GM18507 (cell line): ENCODE measurements around the gene VASH2.
"Not testable (repeated sequence)": the region's sequence is repeated elsewhere in the genome, so short reads cannot be mapped to it uniquely, and the experiment has no call there.

Experiments
- DNase-seq: peaks from one replicate; pipeline ENCODE4 v3.0.0; 2011; ENCODE audit warnings: low read depth; ENCODE audit not compliant: insufficient read length; ENCODE audit errors: extremely low spot score
- FAIRE-seq: peaks from 2 replicates; lab custom pipeline; 2011; peaks lifted over from hg19 to GRCh38; lab: Jason Lieb, UNC

VASH2 gene

GRCh38 chr1:212950243-212951125 is at the start of gene VASH2:
VASH2 (plus strand) TSS chr1:212950541; CDS start chr1:212951543, 1,002 bp downstream.
- FAIRE-seq, result peak; percentile 93
- peak; percentile 86 for DNase-seq

- FAIRE-seq (no peak), DNase-seq (no peak)
These were observed 49.1 kb upstream of the VASH2 start for GRCh38 chr1:212901290-212901689.

GRCh38 chr1:212902054-212902453 is 48.3 kb upstream of the VASH2 start:
- DNase-seq, result no peak
- FAIRE-seq, result no peak

- no peak for DNase-seq
- FAIRE-seq, result peak; percentile 18
These were observed 46.7 kb upstream of the VASH2 start for GRCh38 chr1:212903664-212904063.

- DNase-seq, FAIRE-seq: not testable (repeated sequence)
These were observed 42.3 kb upstream of the VASH2 start for GRCh38 chr1:212908071-212908470.

GRCh38 chr1:212908971-212909370 is 41.4 kb upstream of the VASH2 start:
- DNase-seq (no peak), FAIRE-seq (no peak)

GRCh38 chr1:212909652-212910063 is 40.7 kb upstream of the VASH2 start:
- DNase-seq, result no peak
- no peak for FAIRE-seq

- FAIRE-seq, result not testable (repeated sequence)
These were observed 40.1 kb upstream of the VASH2 start for GRCh38 chr1:212910213-212910612.

GRCh38 chr1:212913638-212914037 is 36.7 kb upstream of the VASH2 start:
- DNase-seq, FAIRE-seq: not testable (repeated sequence)

More at GRCh38 chr1:212910213-212910612, 40.1 kb upstream of the VASH2 start:
- DNase-seq, result not testable (repeated sequence)

GRCh38 chr1:212914110-212914509 is 36.2 kb upstream of the VASH2 start:
- not testable (repeated sequence) for FAIRE-seq, DNase-seq

GRCh38 chr1:212914789-212915188 is 35.6 kb upstream of the VASH2 start:
- no peak for FAIRE-seq
- no peak for DNase-seq

GRCh38 chr1:212915245-212916091 is 34.9 kb upstream of the VASH2 start:
- DNase-seq (no peak), FAIRE-seq (no peak)

- no peak for FAIRE-seq
- DNase-seq, result no peak
These were observed 33.7 kb upstream of the VASH2 start for GRCh38 chr1:212916481-212917133.

- FAIRE-seq, result no peak
- DNase-seq, result no peak
These were observed 33.2 kb upstream of the VASH2 start for GRCh38 chr1:212917134-212917485.

- FAIRE-seq (no peak), DNase-seq (no peak)
These were observed 32.5 kb upstream of the VASH2 start for GRCh38 chr1:212917858-212918257.

- FAIRE-seq, result no peak
These were observed 31.5 kb upstream of the VASH2 start for GRCh38 chr1:212918824-212919223.

GRCh38 chr1:212920246-212920645 is 30.1 kb upstream of the VASH2 start:
- no peak for DNase-seq
- no peak for FAIRE-seq

More at GRCh38 chr1:212918824-212919223, 31.5 kb upstream of the VASH2 start:
- DNase-seq, result no peak

GRCh38 chr1:212920896-212921295 is 29.4 kb upstream of the VASH2 start:
- DNase-seq, result no peak
- no peak for FAIRE-seq

GRCh38 chr1:212922016-212922415 is 28.3 kb upstream of the VASH2 start:
- FAIRE-seq (no peak), DNase-seq (no peak)

- no peak for DNase-seq
- FAIRE-seq, result no peak
These were observed 24.0 kb upstream of the VASH2 start for GRCh38 chr1:212926372-212926771.
